T47D (cell line): ENCODE results near the gene INHBB.

Experiments
- DNase-seq, 2 experiments: peaks; one replicate each; pipeline versions ENCODE4 v3.0.0 to v3.0.0-alpha.2; 2011 to 2012; ENCODE audit warnings: low read depth in 1 of 2, low spot score in 1 of 2
- JUND ChIP-seq: IDR thresholded peaks from 2 replicates; pipeline ENCODE4 v1.6.1; 2012; ENCODE audit warnings: low read depth
- in situ Hi-C: cut with HindIII; loops from 2 replicates; pipeline ENCODE4 v1.10.0; 2016; ENCODE audit warnings: low sequenced_read_pairs, low pct_unique_long_range_greater_than_20kb

The INHBB gene

GRCh38 chr2:120374821-120375220, 28.9 kb downstream of the INHBB start:
- no peak for TF ChIP-seq JUND
- in situ Hi-C loops = no loop called here
- DNase-seq = no peak

GRCh38 chr2:120375251-120376020, 29.5 kb downstream of the INHBB start:
- TF ChIP-seq JUND = no peak
- DNase-seq = no peak
- in situ Hi-C loops = no loop called here

- no peak for TF ChIP-seq JUND
- in situ Hi-C loops = no loop called here
- DNase-seq = no peak
These were observed 30.2 kb downstream of the INHBB start for GRCh38 chr2:120376101-120376500.

- TF ChIP-seq JUND = no peak
- no peak for DNase-seq
- in situ Hi-C loops = no loop called here
These were observed 31.0 kb downstream of the INHBB start for GRCh38 chr2:120376679-120377640.

- in situ Hi-C loops = no loop called here
- DNase-seq = no peak
- TF ChIP-seq JUND = no peak
These were observed 32.7 kb downstream of the INHBB start for GRCh38 chr2:120378605-120379004.

- in situ Hi-C loops = no loop called here
- no peak for DNase-seq
- TF ChIP-seq JUND = no peak
These were observed 34.3 kb downstream of the INHBB start for GRCh38 chr2:120379916-120380893.

- in situ Hi-C loops = no loop called here
- no peak for TF ChIP-seq JUND
- no peak for DNase-seq
These were observed 35.3 kb downstream of the INHBB start for GRCh38 chr2:120381192-120381591.

- DNase-seq = no peak
- in situ Hi-C loops = no loop called here
- no peak for TF ChIP-seq JUND
These were observed 35.7 kb downstream of the INHBB start for GRCh38 chr2:120381661-120382060.

- TF ChIP-seq JUND = no peak
- in situ Hi-C loops = no loop called here
- no peak for DNase-seq
These were observed 36.7 kb downstream of the INHBB start for GRCh38 chr2:120382541-120383144.

GRCh38 chr2:120383191-120383590, 37.3 kb downstream of the INHBB start:
- no peak for TF ChIP-seq JUND
- no peak for DNase-seq
- in situ Hi-C loops = no loop called here

GRCh38 chr2:120383631-120384340, 37.9 kb downstream of the INHBB start:
- in situ Hi-C loops = no loop called here
- no peak for TF ChIP-seq JUND
- no peak for DNase-seq
